BLaER1 treated with 17β-estradiol and CSF1 and Interleukin-3, amounts not matched to agents 10 nM and 100 nM (cell line): ENCODE data around the gene TM4SF18.

Source experiments
- H3K27ac ChIP-seq, 11 experiments: shearing (Covaris generic); formaldehyde crosslinking; 2 replicates each; pipeline ENCODE4 v1.8.1; 2022
- H3K27me3 ChIP-seq, 11 experiments: shearing (Covaris generic); formaldehyde crosslinking; 2 replicates each; pipeline ENCODE4 v1.8.1; 2022
- H3K36me3 ChIP-seq, 11 experiments: shearing (Covaris generic); formaldehyde crosslinking; 2 replicates each; pipeline ENCODE4 v1.8.1; 2022
- H3K4me1 ChIP-seq, 10 experiments: shearing (Covaris generic); formaldehyde crosslinking; 2 replicates each; pipeline ENCODE4 v1.8.1; 2022
- H3K4me2 ChIP-seq, 11 experiments: shearing (Covaris generic); formaldehyde crosslinking; 2 replicates each; pipeline ENCODE4 v1.8.1; 2022
- H3K4me3 ChIP-seq, 10 experiments: shearing (Covaris generic); formaldehyde crosslinking; 2 replicates each; pipeline ENCODE4 v1.8.1; 2022
- H3K9ac ChIP-seq, 11 experiments: shearing (Covaris generic); formaldehyde crosslinking; 2 replicates each; pipeline ENCODE4 v1.8.1; 2022
- H3K9me3 ChIP-seq, 11 experiments: shearing (Covaris generic); formaldehyde crosslinking; replicated peaks in 1 of 11; 2 replicates each; pipeline ENCODE4 v1.8.1; 2022
- H4K20me1 ChIP-seq, 11 experiments: shearing (Covaris generic); formaldehyde crosslinking; 2 replicates each; pipeline ENCODE4 v1.8.1; 2022
- Cebpa-rat ChIP-seq, 11 experiments: shearing (Covaris generic); IDR thresholded peaks; 2 replicates each; pipeline ENCODE4 v1.8.1; 2022

The TM4SF18 gene

DNA sequence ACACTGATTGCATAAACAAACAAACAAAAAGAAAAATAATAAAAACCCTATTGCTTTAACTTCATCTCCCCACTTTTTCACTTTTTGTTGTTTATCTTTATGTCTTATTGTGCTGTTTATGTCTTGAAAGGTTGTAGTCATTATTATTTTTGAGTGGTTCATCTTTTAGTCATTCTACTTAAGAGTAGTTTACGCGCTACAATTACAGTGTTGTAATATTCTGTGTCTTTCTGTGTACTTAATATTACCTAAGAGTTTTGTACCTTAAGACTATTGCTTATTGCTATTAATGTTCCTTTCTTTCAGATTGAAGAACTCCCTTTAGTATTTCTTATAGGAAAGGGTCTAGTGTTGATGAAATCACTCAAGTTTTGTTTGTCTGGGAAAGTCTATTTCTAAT, 28.1 kb downstream of the TM4SF18 start:
- Histone ChIP-seq H3K9ac (no peak overlapping the region), H3K4me3 (no peak overlapping the region), H3K36me3 (no peaks in the 10 kb centered on the region), H3K4me2 (no peak overlapping the region), H3K27me3 (no peaks in the 10 kb centered on the region), H4K20me1 (no peaks in the 10 kb centered on the region), H3K9me3 (peaks cover 0 to 11% (median 0%) of the 10 kb centered on the region in 11 experiments; a peak in 2 of 22 replicates), H3K4me1 (peaks cover 12 to 20% (median 16%) of the 10 kb centered on the region in 10 experiments), H3K27ac (no peak overlapping the region)
- no peak for TF ChIP-seq Cebpa-rat (IDR thresholded peaks at IDR 0.05)

DNA sequence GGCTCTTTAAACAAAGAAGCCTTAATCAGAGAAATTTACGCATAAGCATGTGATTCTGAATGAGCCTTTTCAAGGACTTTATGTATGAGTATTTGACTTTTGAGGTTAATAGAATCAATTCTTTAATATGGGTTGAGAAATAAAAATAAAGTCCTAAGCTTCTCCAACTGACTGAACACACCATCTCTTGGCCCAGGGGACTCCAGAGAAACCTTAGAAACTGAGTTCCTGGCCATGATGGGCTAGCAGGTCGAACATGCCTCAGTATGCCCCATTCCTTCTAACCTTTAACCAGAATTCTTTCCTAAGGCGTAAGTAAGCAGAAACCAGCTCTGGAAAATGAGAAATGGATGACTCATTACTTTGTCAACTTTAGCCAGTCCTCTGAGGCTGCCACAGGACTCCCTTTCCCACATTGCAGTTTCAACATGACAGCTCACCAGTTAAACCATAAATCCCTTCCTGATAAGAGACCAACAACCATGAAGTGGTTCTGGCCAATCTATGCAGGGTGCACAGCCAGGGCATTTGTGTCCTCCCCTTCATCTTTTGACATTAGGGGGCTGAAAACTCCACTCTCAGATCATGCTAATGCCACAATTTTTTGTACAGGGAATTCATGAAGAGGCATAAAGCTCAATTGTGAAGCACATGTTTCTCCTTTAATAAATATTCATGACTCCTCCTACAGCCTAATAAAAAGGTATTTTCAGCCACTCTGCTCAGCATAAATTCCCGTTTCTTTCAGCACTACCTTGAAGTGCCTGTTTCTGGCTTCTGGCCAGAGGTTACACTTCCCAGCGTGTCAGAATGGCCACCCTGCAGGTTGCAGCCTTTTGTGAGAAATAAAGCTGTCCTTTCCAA, 33.3 kb downstream of the TM4SF18 start:
- Histone ChIP-seq H3K4me3 (no peak overlapping the region), H3K9ac (no peak overlapping the region), H3K4me2 (peak overlapping the region in 6 of 11 experiments; percentile 3 to 68 (median 36); a peak in 11 of 22 replicates)

DNA sequence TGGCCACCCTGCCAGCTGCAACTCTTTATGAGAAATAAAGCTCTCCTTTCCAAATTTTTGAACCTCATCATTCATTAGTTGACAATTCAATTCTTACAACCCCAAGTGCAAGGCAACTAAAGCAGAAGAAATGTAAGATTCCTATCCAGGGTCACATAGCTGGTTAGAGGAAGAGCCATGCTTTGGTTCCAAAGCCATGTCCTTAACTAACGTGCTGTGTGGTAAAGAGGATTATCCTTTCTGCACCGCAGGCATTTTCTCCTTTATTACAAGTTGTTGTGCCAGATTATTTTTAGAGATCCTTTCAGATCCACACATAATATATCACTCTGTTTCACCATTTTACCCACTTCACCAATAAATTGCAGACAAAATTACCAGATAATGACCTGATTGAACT, 36.5 kb downstream of the TM4SF18 start:
- H3K27ac ChIP-seq = no peak overlapping the region
- no peaks in the 10 kb centered on the region for H3K27me3 ChIP-seq
- H3K4me2 ChIP-seq = no peak overlapping the region
- H3K4me3 ChIP-seq = no peak overlapping the region
- H3K4me1 ChIP-seq = peaks cover 0 to 11% (median 8%) of the 10 kb centered on the region in 10 experiments; a peak in 12 of 20 replicates
- no peaks in the 10 kb centered on the region for H4K20me1 ChIP-seq
- peaks cover 0 to 19% (median 8%) of the 10 kb centered on the region in 11 experiments; a peak in 8 of 22 replicates for H3K9me3 ChIP-seq
- TF ChIP-seq Cebpa-rat (IDR thresholded peaks at IDR 0.05) = no peak
- no peaks in the 10 kb centered on the region for H3K36me3 ChIP-seq
- no peak overlapping the region for H3K9ac ChIP-seq

More for the DNA sequence above, 33.3 kb downstream of the TM4SF18 start:
- Histone ChIP-seq H3K27ac (no peak overlapping the region), H3K27me3 (no peaks in the 10 kb centered on the region), H3K36me3 (no peaks in the 10 kb centered on the region), H3K4me1 (peaks cover 0 to 11% (median 8%) of the 10 kb centered on the region in 10 experiments; a peak in 12 of 20 replicates), H4K20me1 (no peaks in the 10 kb centered on the region), H3K9me3 (peaks cover 0 to 6% (median 2%) of the 10 kb centered on the region in 11 experiments; a peak in 8 of 22 replicates)
- no peak for TF ChIP-seq Cebpa-rat (IDR thresholded peaks at IDR 0.05)

DNA sequence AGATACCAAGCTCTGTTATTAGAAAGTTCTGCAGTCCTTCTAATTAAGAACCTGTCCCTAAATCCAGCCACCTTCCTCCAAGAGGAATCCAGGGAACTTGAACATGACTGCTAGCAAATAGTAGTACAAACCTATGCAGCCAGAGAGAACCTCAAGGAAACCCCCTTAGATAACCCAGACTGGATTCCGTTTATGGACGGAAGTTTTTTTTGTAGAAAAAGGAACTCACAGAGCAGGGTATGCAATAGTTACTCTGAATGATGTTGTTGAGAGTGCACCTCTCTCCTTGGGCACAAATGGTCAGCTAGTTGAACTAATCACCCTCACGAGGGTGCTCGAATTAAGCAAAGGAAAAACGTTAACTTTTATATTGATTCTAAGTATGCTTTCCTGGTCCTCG, 40.8 kb downstream of the TM4SF18 start:
- Histone ChIP-seq H3K27ac (no peak overlapping the region), H3K36me3 (no peaks in the 10 kb centered on the region), H3K4me2 (no peak overlapping the region), H3K4me1 (no peaks in the 10 kb centered on the region), H3K4me3 (no peak overlapping the region), H3K9me3 (peaks cover 0 to 19% (median 8%) of the 10 kb centered on the region in 11 experiments; a peak in 8 of 22 replicates), H3K9ac (no peak overlapping the region), H3K27me3 (no peaks in the 10 kb centered on the region), H4K20me1 (no peaks in the 10 kb centered on the region)
- TF ChIP-seq Cebpa-rat (IDR thresholded peaks at IDR 0.05) = no peak

DNA sequence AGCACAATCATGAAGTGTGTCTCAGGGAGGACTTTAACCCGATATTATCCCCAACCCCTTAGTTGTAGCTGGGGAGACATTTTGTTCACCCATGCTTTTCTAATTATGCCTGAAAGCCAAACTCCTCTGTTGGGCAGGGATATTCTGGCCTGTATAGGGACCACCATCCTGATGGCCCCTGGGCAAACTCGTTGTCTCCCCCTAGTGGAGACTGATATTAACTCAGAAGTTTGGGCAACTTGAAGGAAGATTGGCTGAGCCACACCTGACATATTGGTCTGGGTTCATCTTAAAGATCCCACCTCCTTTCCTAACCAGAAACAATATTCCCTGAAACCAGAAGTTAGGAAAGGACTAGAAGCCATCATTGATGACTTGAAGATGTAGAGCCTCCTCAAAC, 42.3 kb downstream of the TM4SF18 start:
- Histone ChIP-seq H3K4me2 (no peak overlapping the region), H3K9ac (no peak overlapping the region), H3K4me1 (no peaks in the 10 kb centered on the region), H3K9me3 (peaks cover 0 to 19% (median 8%) of the 10 kb centered on the region in 11 experiments; a peak in 8 of 22 replicates), H3K27ac (no peak overlapping the region), H3K4me3 (no peak overlapping the region), H4K20me1 (no peaks in the 10 kb centered on the region), H3K27me3 (no peaks in the 10 kb centered on the region), H3K36me3 (no peaks in the 10 kb centered on the region)
- TF ChIP-seq Cebpa-rat (IDR thresholded peaks at IDR 0.05) = no peak

DNA sequence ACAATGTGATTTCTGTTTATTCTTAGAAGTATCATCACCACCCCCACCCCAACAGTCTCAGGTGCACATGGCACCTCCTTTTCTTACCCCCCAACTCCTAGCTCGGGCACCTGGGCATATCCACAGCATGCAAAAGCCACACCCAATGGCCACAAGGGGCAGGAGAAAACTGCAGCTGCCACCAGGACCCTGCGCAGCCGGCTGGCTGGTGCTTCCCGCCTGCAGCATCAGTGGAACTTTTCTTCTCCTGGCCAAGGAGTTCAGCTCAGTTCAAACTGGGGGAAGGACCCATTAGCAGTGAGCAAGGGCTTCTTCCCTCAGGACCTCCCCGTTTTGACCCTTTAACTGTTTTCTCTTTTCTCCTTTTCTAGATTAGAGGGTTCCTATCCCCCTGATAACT, 44.8 kb downstream of the TM4SF18 start:
- Histone ChIP-seq H3K27me3 (no peaks in the 10 kb centered on the region), H3K9me3 (peaks cover 0 to 16% (median 3%) of the 10 kb centered on the region in 11 experiments; a peak in 6 of 22 replicates), H3K4me1 (no peaks in the 10 kb centered on the region), H3K9ac (no peak overlapping the region), H3K27ac (no peak overlapping the region), H3K4me3 (no peak overlapping the region), H3K4me2 (no peak overlapping the region), H3K36me3 (no peaks in the 10 kb centered on the region), H4K20me1 (no peaks in the 10 kb centered on the region)
- no peak for TF ChIP-seq Cebpa-rat (IDR thresholded peaks at IDR 0.05)

DNA sequence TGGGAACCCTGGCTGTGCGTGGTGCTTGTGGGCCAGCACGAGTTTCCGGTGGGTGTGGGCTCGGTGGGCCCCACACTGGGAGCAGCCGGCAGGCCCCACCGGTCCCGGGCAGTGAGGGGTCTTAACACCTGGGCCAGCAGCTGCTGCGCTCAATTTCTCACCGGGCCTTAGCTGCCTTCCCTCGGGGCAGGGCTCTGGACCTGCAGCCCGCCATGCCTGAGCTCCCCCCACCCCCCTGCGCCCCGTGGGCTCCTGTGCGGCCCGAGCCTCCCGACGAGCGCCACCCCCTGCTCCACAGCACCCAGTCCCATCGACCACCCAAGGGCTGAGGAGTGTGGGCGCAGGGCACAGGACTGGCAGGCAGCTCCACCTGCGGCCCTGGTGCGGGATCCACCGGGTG, 49.4 kb downstream of the TM4SF18 start:
- no peaks in the 10 kb centered on the region for H3K27me3 ChIP-seq
- no peaks in the 10 kb centered on the region for H3K36me3 ChIP-seq
- no peak overlapping the region for H3K9ac ChIP-seq
- H3K4me2 ChIP-seq = no peak overlapping the region
- no peaks in the 10 kb centered on the region for H4K20me1 ChIP-seq
- H3K27ac ChIP-seq = no peak overlapping the region
- H3K4me1 ChIP-seq = peaks cover 0 to 11% (median 0%) of the 10 kb centered on the region in 10 experiments; a peak in 4 of 20 replicates
- TF ChIP-seq Cebpa-rat (IDR thresholded peaks at IDR 0.05) = no peak
- peaks cover 0 to 16% (median 3%) of the 10 kb centered on the region in 11 experiments; a peak in 6 of 22 replicates for H3K9me3 ChIP-seq
- no peak overlapping the region for H3K4me3 ChIP-seq

DNA sequence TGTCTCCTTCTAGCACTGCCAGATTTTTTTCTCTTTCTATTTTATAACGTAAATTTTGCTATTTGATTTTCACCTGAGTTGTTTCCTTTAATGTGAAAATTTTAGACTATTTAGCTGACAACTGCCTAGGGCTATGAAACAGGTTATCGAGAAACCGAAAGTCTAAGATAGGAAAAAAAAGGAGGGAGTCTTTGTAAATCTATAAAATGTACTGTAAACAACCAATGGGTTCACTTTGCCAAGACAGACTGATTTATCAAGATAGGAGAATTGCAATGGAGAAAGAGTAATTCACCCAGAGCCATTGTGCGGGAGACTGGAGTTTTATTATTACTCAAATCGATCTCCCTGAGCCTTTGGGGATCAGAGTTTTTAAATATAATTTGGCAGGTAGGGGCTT, 50.0 kb downstream of the TM4SF18 start:
- H3K9ac ChIP-seq = no peak overlapping the region
- H3K27me3 ChIP-seq = no peaks in the 10 kb centered on the region
- H3K9me3 ChIP-seq = peaks cover 0 to 16% (median 3%) of the 10 kb centered on the region in 11 experiments; a peak in 6 of 22 replicates
- no peak for TF ChIP-seq Cebpa-rat (IDR thresholded peaks at IDR 0.05)
- no peaks in the 10 kb centered on the region for H3K36me3 ChIP-seq
- H3K4me1 ChIP-seq = peaks cover 0 to 12% (median 0%) of the 10 kb centered on the region in 10 experiments; a peak in 7 of 20 replicates
- H4K20me1 ChIP-seq = no peaks in the 10 kb centered on the region
- no peak overlapping the region for H3K27ac ChIP-seq
- no peak overlapping the region for H3K4me2 ChIP-seq
- no peak overlapping the region for H3K4me3 ChIP-seq

DNA sequence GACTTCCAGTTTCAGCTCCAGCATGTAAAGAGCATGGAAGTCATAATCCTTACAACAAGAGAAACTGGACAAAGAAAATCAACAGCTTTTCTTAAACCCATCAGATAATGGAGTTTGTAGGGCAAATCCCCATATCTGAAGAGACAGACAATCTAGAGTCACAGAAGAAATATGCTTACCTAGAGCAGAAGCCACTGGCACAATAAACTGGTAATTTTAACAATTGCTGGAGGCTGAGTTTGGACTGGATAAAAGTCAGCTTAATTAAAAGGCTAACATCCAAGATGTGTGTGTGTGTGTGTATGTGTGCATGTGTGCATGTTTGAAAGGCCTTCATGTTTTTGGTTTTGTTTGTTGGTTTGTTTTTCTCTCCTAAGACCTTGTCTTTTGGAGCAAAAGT, 50.6 kb downstream of the TM4SF18 start:
- Histone ChIP-seq H3K36me3 (no peaks in the 10 kb centered on the region), H3K27me3 (no peaks in the 10 kb centered on the region), H3K4me2 (no peak overlapping the region), H3K9ac (no peak overlapping the region), H4K20me1 (no peaks in the 10 kb centered on the region), H3K4me3 (no peak overlapping the region), H3K9me3 (peaks cover 0 to 16% (median 3%) of the 10 kb centered on the region in 11 experiments; a peak in 6 of 22 replicates), H3K4me1 (peaks cover 0 to 18% (median 4%) of the 10 kb centered on the region in 10 experiments; a peak in 16 of 20 replicates), H3K27ac (no peak overlapping the region)
- no peak for TF ChIP-seq Cebpa-rat (IDR thresholded peaks at IDR 0.05)
